OCI-LY7 (cell line): ENCODE results near the gene CDK17. TPM values are rescaled to one million over a fixed set of nuclear protein-coding genes. Genes with fewer than 3 reads are reported as not detected.

Source experiments
- BruUV-seq: library from RNA; stranded (reverse); fragments of 400-500 nt; replicated peaks from 2 replicates; lab custom pipeline; 2021; lab: Mats Ljungman, UMichigan
- CTCF ChIA-PET: fragments of 300-600 bp; sonication (Branson Sonifier 250); formaldehyde crosslinking; loops from one replicate; lab custom pipeline; 2022; ENCODE audit warnings: antibody characterized with exemption; ENCODE audit not compliant: unreplicated experiment; lab: Charles Lee
- POLR2A ChIA-PET: fragments of 300-600 bp; sonication (Branson Sonifier 250); formaldehyde crosslinking; loops from one replicate; lab custom pipeline; 2022; ENCODE audit warnings: antibody characterized with exemption; lab: Charles Lee
- DNase-seq: peaks from one replicate; pipeline ENCODE4 v3.0.0-alpha.2; 2015; ENCODE audit warnings: low spot score
- H2AFZ ChIP-seq: fragments of 200-600 bp; sonication (generic), shearing (Covaris generic); 2 replicates; pipeline ENCODE4 v1.6.1; 2014; ENCODE audit warnings: mild to moderate bottlenecking, antibody characterized with exemption, low read length, moderate library complexity
- H3K27ac ChIP-seq: fragments of 200-600 bp; sonication (generic); 2 replicates; pipeline ENCODE4 v1.5.1; 2014; ENCODE audit warnings: mixed run types, low read depth, mild to moderate bottlenecking, moderate library complexity, low read length, inconsistent platforms; ENCODE audit not compliant: poor library complexity, severe bottlenecking
- H3K36me3 ChIP-seq: fragments of 200-600 bp; sonication (generic); 2 replicates; pipeline ENCODE4 v1.6.1; 2014; ENCODE audit warnings: mild to moderate bottlenecking, antibody characterized with exemption, low read length, moderate library complexity, mixed read lengths; ENCODE audit not compliant: insufficient read depth
- H3K4me1 ChIP-seq: fragments of 200-600 bp; sonication (generic); 2 replicates; pipeline ENCODE4 v1.5.1; 2014; ENCODE audit warnings: mild to moderate bottlenecking, low read length; ENCODE audit not compliant: insufficient read depth, poor library complexity, severe bottlenecking
- H3K4me2 ChIP-seq: fragments of 200-600 bp; sonication (generic); 2 replicates; pipeline ENCODE4 v1.6.1; 2014; ENCODE audit warnings: mild to moderate bottlenecking, low read length
- H3K4me3 ChIP-seq: fragments of 200-600 bp; sonication (generic); 2 replicates; pipeline ENCODE4 v1.5.1; 2014; ENCODE audit warnings: mild to moderate bottlenecking, low read depth, low read length; ENCODE audit not compliant: poor library complexity, severe bottlenecking
- H3K79me2 ChIP-seq: fragments of 200-600 bp; sonication (generic); 2 replicates; pipeline ENCODE4 v1.6.1; 2016; ENCODE audit warnings: low read depth, mild to moderate bottlenecking, low read length, moderate library complexity, mixed read lengths; ENCODE audit not compliant: insufficient read depth
- H3K9me2 ChIP-seq: fragments of 200-600 bp; sonication (generic); 2 replicates; pipeline ENCODE4 v1.6.1; 2016; ENCODE audit warnings: mild to moderate bottlenecking, low read length, mixed read lengths; ENCODE audit not compliant: insufficient read depth
- H3K9me3 ChIP-seq: fragments of 200-600 bp; sonication (generic); 2 replicates; pipeline ENCODE4 v1.6.1; 2014; ENCODE audit warnings: mild to moderate bottlenecking, mixed run types, low read length, mixed read lengths
- H4K20me1 ChIP-seq: fragments of 200-600 bp; sonication (generic); 2 replicates; pipeline ENCODE4 v1.6.1; 2014; ENCODE audit warnings: mild to moderate bottlenecking, antibody characterized with exemption, low read length, moderate library complexity, mixed read lengths; ENCODE audit not compliant: insufficient read depth
- CTCF ChIP-seq: fragments of 200-600 bp; sonication (generic); conservative IDR thresholded peaks from 2 replicates; pipeline ENCODE4 v1.5.1; 2014; ENCODE audit warnings: mild to moderate bottlenecking, antibody characterized with exemption, low read length, moderate library complexity, mixed read lengths
- EZH2phosphoT487 ChIP-seq: fragments of 200-600 bp; sonication (generic); IDR thresholded peaks from 2 replicates; pipeline ENCODE4 v1.6.1; 2018; ENCODE audit warnings: low read depth, borderline replicate concordance, mild to moderate bottlenecking, mixed run types, antibody characterized with exemption, low read length, moderate library complexity, mixed read lengths
- intact Hi-C: fragments of 100-400 bp; cut with micrococcal nuclease; formaldehyde crosslinking; loops from one replicate; pipeline ENCODE4 v1.10.0; 2022; ENCODE audit not compliant: unreplicated experiment
- total RNA-seq, 2 experiments: library from RNA; depleted of rRNA in 1 of 2; stranded (reverse); fragments of >200 nt in 1 of 2; shearing (Covaris generic) in 1 of 2; gene quantifications; 2 replicates each; pipeline ENCODE4 v1.2.3, GENCODE V29; 2014 to 2022

CDK17 gene
- total RNA-seq, 2 experiments from 2014 or later: 34.5 to 43.4 TPM

GRCh38 chr12:96314723-96315122 lies 85.5 kb downstream of the CDK17 start:
- DNase-seq: no peak
- Histone ChIP-seq H3K27ac (no peak overlapping the region), H4K20me1 (no peaks in the 10 kb centered on the region), H3K4me1 (peaks cover 24% of the 10 kb centered on the region), H3K9me2 (no peaks in the 10 kb centered on the region), H3K79me2 (peaks cover 35% of the 10 kb centered on the region; the same call in 1 of the 2 replicates), H3K9me3 (0 out of 2 replicates have a peak, but pooled peaks cover 2% of the 10 kb centered on the region), H3K36me3 (peaks cover 28% of the 10 kb centered on the region), H3K4me3 (no peak overlapping the region), H2AFZ (no peak overlapping the region), H3K4me2 (peak overlapping the region; percentile 73; the same call in 1 of the 2 replicates)
- POLR2A ChIA-PET: interaction anchor here (0.7 to 4.1 kb wide), 6 partner anchors 11 to 43 kb away, joined by 3 to 27 read pairs (median 4); no protein-coding TSS in a partner anchor
- TF ChIP-seq EZH2phosphoT487 (no peak), CTCF (no peak)
- CTCF ChIA-PET: interaction anchor here (0.9 kb wide), 1 partner anchor 11 kb away, joined by 4 read pairs; no protein-coding TSS in a partner anchor
- intact Hi-C loops: no loop called here
- no TSS peak for BruUV-seq

GRCh38 chr12:96313606-96314005 lies 86.6 kb downstream of the CDK17 start:
- peaks cover 38% of the 10 kb centered on the region for H3K36me3 ChIP-seq
- H3K4me3 ChIP-seq: no peak overlapping the region
- peaks cover 38% of the 10 kb centered on the region; the same call in 1 of the 2 replicates for H3K79me2 ChIP-seq
- H3K4me1 ChIP-seq: peaks cover 24% of the 10 kb centered on the region
- 0 out of 2 replicates have a peak, but pooled peaks cover 3% of the 10 kb centered on the region for H3K9me3 ChIP-seq
- no TSS peak for BruUV-seq
- peak overlapping the region; percentile 28; the same call in 1 of the 2 replicates for H3K4me2 ChIP-seq
- H3K9me2 ChIP-seq: no peaks in the 10 kb centered on the region
- no peak for DNase-seq
- POLR2A ChIA-PET: interaction anchor here (0.9 to 4.1 kb wide), 5 partner anchors 9 to 90 kb away, joined by 3 to 27 read pairs (median 4); no protein-coding TSS in a partner anchor
- TF ChIP-seq EZH2phosphoT487: no peak
- no peak for TF ChIP-seq CTCF
- intact Hi-C loops: no loop called here
- no peak overlapping the region for H2AFZ ChIP-seq
- no peak overlapping the region for H3K27ac ChIP-seq
- CTCF ChIA-PET: no interaction called here
- H4K20me1 ChIP-seq: no peaks in the 10 kb centered on the region

- Histone ChIP-seq H3K9me3 (0 out of 2 replicates have a peak, but pooled peaks cover 3% of the 10 kb centered on the region), H3K4me3 (no peak overlapping the region), H3K4me1 (peaks cover 24% of the 10 kb centered on the region), H3K4me2 (no peak overlapping the region), H4K20me1 (no peaks in the 10 kb centered on the region), H3K27ac (no peak overlapping the region), H3K36me3 (peaks cover 41% of the 10 kb centered on the region), H3K9me2 (no peaks in the 10 kb centered on the region), H2AFZ (no peak overlapping the region), H3K79me2 (peaks cover 38% of the 10 kb centered on the region; the same call in 1 of the 2 replicates)
- TF ChIP-seq EZH2phosphoT487 (no peak), CTCF (no peak)
- ChIA-PET POLR2A (interaction anchor here (0.6 to 2.1 kb wide), 5 partner anchors 15 to 253 kb away, joined by 3 to 10 read pairs (median 4); no protein-coding TSS in a partner anchor), CTCF (no interaction called here)
- DNase-seq: no peak
- intact Hi-C loops: no loop called here
- no TSS peak for BruUV-seq
Measured at GRCh38 chr12:96311191-96311590, 89.0 kb downstream of the CDK17 start.
